ENCODE results near the gene EBF3. TPM values are rescaled to one million over a fixed set of nuclear protein-coding genes. Genes with fewer than 3 reads are reported as not detected.

EBF3 gene
- polyA plus RNA-seq, 1 experiment: 0.32 TPM

DNA sequence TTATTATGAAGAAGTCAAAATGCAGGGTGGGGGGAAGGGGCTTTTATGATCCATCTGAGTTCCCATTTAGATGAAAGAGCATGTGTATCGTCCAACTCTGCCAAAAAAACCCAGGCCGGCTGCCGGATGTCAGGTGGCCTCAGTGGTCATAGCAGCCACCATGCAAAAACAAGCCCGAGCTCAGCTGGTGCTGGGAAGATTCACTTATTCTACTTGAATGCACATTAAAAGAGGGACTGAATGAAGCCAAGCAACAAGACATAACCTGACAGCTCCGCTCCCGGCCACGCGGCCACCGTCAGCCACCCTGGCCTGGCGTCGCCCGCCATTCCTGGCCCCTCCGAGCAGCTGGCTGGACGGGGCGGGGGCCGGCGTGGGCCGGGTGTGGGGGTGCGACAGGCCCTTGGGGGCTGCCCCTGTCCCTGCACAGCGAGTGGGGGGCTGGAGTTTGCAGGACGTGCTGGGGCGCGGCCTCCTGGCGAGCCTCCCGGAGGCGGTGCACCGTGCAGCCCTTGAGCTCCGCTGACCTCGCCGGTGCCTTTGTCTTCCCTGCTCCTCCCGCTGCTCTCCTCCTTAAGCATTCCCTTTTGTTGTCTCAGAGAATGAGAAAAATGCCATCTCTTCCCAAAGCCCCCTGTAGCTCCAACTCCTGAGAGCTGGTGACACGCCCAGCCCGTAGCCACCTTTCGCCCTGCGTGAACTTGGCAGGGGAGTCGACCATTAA, 67.8 kb downstream of the EBF3 start:
- POLR2A ChIA-PET: no interaction called here
- no peaks in the 10 kb centered on the region for H3K36me3 ChIP-seq (ENCODE audit: control insufficient read depth, insufficient read depth, low read length)
- H3K4me3 ChIP-seq (ENCODE audit: low read depth, low read length): no peak overlapping the region
- TF ChIP-seq, protein P1, sequence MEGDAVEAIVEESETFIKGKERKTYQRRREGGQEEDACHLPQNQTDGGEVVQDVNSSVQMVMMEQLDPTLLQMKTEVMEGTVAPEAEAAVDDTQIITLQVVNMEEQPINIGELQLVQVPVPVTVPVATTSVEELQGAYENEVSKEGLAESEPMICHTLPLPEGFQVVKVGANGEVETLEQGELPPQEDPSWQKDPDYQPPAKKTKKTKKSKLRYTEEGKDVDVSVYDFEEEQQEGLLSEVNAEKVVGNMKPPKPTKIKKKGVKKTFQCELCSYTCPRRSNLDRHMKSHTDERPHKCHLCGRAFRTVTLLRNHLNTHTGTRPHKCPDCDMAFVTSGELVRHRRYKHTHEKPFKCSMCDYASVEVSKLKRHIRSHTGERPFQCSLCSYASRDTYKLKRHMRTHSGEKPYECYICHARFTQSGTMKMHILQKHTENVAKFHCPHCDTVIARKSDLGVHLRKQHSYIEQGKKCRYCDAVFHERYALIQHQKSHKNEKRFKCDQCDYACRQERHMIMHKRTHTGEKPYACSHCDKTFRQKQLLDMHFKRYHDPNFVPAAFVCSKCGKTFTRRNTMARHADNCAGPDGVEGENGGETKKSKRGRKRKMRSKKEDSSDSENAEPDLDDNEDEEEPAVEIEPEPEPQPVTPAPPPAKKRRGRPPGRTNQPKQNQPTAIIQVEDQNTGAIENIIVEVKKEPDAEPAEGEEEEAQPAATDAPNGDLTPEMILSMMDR (IDR thresholded peaks at IDR 0.05; ENCODE audit: insufficient read depth, low read depth, low read length): no peak
- DNase-seq (ENCODE audit: low read depth): no peak
- H3K27me3 ChIP-seq (ENCODE audit: control insufficient read depth, insufficient read depth, low read length): no peaks in the 10 kb centered on the region; the same call in 1 of the 2 replicates
- CTCF ChIA-PET: no interaction called here

DNA sequence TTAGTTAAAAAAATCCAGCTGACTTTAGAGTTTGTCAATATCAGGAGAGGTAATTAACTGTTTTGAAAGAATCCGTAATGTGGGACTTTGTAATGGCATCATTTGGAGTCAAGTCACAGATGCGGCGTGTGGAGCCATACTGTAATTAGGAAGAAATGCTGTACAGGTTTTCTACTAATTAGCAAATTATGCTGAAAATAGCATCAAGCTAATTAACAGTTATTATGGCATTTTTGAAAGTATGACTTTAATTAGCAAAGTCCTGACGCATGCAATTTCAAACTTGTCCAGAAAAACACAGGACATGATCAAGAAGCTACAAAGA, 68.3 kb downstream of the EBF3 start:
- ChIA-PET POLR2A (no interaction called here), CTCF (no interaction called here)
- H3K27me3 ChIP-seq (ENCODE audit: control insufficient read depth, insufficient read depth, low read length): no peaks in the 10 kb centered on the region; the same call in 1 of the 2 replicates
- H3K4me3 ChIP-seq (ENCODE audit: low read depth, low read length): no peak overlapping the region
- no peak for DNase-seq (ENCODE audit: low read depth)
- H3K36me3 ChIP-seq (ENCODE audit: control insufficient read depth, insufficient read depth, low read length): no peaks in the 10 kb centered on the region
- TF ChIP-seq, protein P1 (IDR thresholded peaks at IDR 0.05; ENCODE audit: insufficient read depth, low read depth, low read length): no peak

DNA sequence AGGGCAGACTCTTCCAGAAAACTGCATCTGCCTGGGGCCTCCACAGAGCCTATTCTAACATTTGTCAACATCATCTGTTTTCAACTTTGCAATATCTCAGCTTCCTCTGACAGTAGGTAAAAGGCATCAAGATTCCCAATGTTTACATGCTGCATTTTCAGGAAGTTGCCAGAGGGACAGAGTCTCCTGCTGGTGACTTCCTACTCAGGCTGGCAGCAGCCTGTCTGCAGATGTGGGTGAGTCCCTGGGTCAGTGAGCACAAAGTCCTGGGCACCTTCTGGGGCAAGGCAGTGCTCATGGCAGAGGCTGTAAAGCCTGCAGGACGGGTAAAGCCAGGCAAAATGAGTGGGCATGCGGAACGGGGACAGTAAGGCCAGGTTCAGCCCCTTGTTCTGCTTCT, 69.4 kb downstream of the EBF3 start:
- ChIA-PET CTCF (no interaction called here), POLR2A (no interaction called here)
- TF ChIP-seq, protein P1 (IDR thresholded peaks at IDR 0.05; ENCODE audit: insufficient read depth, low read depth, low read length): no peak
- Histone ChIP-seq H3K4me3 (ENCODE audit: low read depth, low read length) (no peak overlapping the region), H3K36me3 (ENCODE audit: control insufficient read depth, insufficient read depth, low read length) (no peaks in the 10 kb centered on the region), H3K27me3 (ENCODE audit: control insufficient read depth, insufficient read depth, low read length) (no peaks in the 10 kb centered on the region; the same call in 1 of the 2 replicates)
- DNase-seq (ENCODE audit: low read depth): no peak

DNA sequence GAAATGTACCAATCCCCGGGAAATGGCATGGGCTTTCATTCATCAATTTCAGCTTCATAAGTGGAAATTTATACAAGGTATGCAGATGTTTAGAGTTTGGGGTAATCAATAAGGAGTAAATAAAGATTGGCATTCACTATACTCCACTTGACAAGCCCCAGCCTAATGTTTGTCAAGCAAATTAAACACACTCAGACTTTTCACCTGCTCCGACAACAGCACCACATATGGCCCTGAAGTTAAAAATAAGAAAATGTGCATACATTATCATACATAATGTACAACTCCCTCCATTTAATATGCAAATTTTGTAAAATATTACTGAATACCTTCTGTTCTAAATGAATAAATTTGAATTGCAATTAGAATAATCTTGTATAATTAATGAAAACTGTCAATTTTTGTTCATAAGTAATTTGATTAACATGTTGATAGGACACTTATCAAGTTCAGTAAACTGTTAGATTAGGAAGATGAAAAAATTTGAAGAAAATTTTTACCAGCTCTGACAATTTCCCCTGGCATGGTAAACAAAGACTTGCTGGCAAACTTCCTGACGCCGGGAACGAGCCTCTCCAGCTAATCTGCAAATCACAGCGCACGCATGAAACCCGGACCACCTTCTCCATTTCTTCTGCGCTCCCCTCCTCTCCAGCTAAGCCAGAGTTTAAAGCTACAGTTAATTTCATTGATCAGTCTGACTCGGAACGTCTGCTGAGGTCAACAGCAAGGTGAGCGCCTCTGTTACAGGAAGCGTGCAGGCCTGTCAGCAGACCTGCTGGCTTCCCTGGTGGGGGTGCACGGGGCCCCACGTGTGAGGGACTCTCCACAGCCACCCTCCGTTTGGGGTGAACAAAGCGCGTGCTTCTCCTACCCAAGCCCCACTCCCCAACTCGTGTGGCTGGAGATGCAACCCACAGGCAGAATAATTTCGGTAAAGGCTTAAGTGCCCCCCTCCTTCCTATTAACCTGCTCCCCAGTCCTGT, 70.7 kb downstream of the EBF3 start:
- ChIA-PET CTCF (no interaction called here), POLR2A (no interaction called here)
- Histone ChIP-seq H3K4me3 (ENCODE audit: low read depth, low read length) (no peak overlapping the region), H3K36me3 (ENCODE audit: control insufficient read depth, insufficient read depth, low read length) (no peaks in the 10 kb centered on the region), H3K27me3 (ENCODE audit: control insufficient read depth, insufficient read depth, low read length) (no peaks in the 10 kb centered on the region; the same call in 1 of the 2 replicates)
- TF ChIP-seq, protein P1 (IDR thresholded peaks at IDR 0.05; ENCODE audit: insufficient read depth, low read depth, low read length): no peak
- no peak for DNase-seq (ENCODE audit: low read depth)

DNA sequence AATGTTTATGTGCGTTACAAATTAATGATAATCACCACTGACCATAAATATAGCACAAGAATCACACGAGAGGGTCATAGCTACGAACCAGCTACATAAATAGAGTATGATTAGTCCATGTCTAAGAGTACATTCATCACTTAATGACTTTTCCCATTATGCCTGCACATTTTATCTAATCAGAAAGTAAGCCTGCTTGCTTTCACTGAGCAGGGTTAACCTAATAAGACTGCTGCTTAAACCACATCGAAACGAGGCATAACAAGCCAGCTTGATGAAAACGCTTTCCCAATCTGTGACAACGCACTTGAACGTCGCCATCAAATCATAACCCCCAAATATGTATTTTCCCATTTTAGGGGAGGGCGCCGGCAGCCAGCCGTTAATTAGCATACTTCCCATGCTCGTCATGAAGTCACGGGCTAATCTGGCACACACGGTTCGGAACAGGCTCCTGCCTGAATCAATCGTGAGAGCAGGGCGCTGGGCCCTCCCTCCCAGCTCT, 71.5 kb downstream of the EBF3 start:
- no peaks in the 10 kb centered on the region for H3K36me3 ChIP-seq (ENCODE audit: control insufficient read depth, insufficient read depth, low read length)
- H3K4me3 ChIP-seq (ENCODE audit: low read depth, low read length): no peak overlapping the region
- POLR2A ChIA-PET: no interaction called here
- TF ChIP-seq, protein P1 (IDR thresholded peaks at IDR 0.05; ENCODE audit: insufficient read depth, low read depth, low read length): no peak
- DNase-seq (ENCODE audit: low read depth): no peak
- H3K27me3 ChIP-seq (ENCODE audit: control insufficient read depth, insufficient read depth, low read length): no peaks in the 10 kb centered on the region; the same call in 1 of the 2 replicates
- CTCF ChIA-PET: no interaction called here
